NCI-H1930 (cell line): ENCODE results near the gene MCOLN1.
"Not testable (repeated sequence)": the region's sequence is repeated elsewhere in the genome, so short reads cannot be mapped to it uniquely, and the experiment has no call there.

Source experiments
- DNase-seq, 2 experiments: peaks; one replicate each; lab custom pipeline; 2025; lab: John Stamatoyannopoulos, UW

MCOLN1 gene

DNA sequence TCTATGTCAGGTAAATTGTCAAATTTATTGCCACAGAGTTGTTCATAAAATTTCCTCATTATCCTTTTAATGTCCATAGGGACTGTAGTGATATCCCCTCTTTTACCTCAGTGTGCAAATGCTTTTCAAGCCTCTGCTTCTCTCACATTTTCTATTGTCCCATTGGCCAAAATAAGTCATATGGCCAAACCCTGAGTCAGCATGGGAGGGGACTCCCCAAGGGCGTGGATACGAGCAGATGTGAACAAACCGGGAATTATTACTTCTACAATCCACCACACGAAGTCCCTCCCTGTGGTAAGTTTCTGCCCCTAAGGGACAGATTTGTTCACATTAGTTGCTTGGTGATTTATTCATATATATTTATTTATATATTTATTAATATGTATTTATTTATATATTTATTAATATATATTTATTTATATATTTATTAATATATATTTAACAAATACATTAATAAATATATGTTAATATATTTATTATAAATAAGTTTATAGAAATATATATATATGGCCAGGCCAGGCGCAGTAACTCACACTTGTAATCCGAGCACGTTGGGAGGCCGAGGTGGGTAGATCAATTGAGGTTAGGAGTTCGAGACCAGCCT, 53.1 kb downstream of the MCOLN1 start:
- DNase-seq: no peak

DNA sequence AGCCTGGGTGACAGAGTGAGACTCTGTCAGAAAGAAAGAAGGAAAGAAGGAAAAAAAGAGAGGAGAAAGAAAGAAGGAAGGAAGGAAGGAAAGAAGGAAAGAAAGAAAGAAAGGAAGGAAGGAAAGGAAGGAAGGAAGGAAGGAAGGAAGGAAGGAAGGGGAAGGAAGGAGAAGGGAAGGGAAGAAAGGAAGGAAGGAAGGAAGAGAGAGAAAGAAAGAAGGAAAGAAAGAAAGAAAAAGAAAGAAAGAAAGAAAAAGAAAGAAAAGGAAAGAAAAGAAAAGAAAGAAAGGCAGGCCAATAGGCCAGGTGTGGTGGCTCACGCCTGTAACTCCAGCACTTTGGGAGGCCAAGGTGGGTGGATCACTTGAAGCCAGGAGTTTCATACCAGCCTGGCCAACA, 55.0 kb downstream of the MCOLN1 start:
- not testable (repeated sequence) for DNase-seq

DNA sequence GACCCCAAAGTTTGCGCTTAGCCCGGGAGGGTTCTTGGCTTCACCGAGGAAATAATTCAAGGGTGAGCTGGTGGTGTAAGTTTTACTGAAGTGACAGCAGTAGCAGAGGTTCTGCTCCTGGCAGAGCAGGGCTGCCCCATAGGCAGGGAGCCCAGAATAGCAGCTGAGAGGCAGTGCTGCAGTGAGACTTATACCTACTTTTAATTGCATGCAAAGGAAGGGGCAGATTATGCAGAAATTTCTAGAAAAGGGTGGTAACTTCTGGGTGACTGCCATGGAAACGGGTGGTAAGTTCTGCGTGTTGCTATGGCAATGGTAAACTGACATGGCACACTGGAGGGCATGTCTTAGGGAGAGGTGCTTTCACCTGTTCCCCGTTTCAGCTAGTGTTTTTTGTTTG, 55.7 kb downstream of the MCOLN1 start:
- no peak for DNase-seq

DNA sequence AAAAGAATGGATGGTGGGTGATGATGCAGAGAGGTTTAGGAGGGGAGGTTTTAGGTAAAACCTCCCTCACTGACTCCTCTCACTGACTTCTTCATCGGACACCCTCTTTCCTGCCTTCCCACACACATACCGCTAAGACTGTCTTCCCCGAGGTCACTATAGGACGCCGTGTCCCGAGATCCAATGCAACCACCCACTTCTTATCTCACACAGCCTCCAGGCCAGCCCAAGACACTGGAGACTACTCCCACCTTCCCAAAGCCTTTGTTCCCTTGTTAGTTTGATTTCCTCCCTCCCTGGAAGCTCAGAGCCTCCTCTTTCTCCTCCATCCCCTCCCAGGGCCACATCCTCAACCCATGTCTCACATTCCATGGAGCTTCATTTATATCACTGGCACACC, 56.8 kb downstream of the MCOLN1 start:
- no peak for DNase-seq

DNA sequence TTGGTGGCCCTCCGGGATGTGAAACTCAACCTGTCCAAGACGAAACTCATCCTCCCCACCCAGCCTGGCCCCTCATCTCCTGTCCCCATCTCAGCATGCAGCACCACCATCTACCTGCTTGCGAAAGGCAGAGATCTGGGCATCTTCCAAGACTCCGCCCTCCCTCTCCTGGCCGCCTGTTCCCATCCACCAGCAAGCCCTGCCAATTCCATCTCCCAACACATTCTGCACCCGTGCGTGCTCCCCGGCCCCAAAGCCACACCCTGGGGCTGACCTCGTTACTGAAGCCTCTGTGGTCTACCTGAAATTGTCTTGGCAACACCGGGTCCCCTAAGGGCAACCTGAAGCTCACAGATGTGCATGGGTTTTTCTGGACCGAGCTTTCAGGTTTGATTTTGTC, 60.0 kb downstream of the MCOLN1 start:
- DNase-seq: no peak
